ENCODE measurements around the gene HSPA1A. TPM values are rescaled to one million over a fixed set of nuclear protein-coding genes. Genes with fewer than 3 reads are reported as not detected.

The HSPA1A gene
- total and polyA plus RNA-seq, 9 of the 15 experiments (the other 6 are each of a cell fraction or from before 2014, with no cell fraction given), result 2.2 to 273 (median 107) TPM

- no peak; the same call in 1 of the 2 replicates for TF ChIP-seq AFF4 (CRISPR knock-in tag; IDR thresholded peaks at IDR 0.05)
- TF ChIP-seq ZNF124 (CRISPR knock-in tag; IDR thresholded peaks at IDR 0.05), result no peak
- no peak for TF ChIP-seq ZNF583 (CRISPR knock-in tag; IDR thresholded peaks at IDR 0.05)
- no peak for TF ChIP-seq KLF13 (tag; IDR thresholded peaks at IDR 0.05; ENCODE audit: borderline replicate concordance, low read depth)
- peak; percentile 80 for TF ChIP-seq NFRKB (IDR thresholded peaks at IDR 0.05; ENCODE audit: low read depth)
- TF ChIP-seq ZNF57 (CRISPR knock-in tag; IDR thresholded peaks at IDR 0.05), result 0 out of 2 replicates have a peak, but pooled peaks have one; percentile 12
- no peak for TF ChIP-seq MAFF (IDR thresholded peaks at IDR 0.05; ENCODE audit: low read length)
- no peak for TF ChIP-seq SMARCC2 (IDR thresholded peaks at IDR 0.05; ENCODE audit: low read depth)
- no peak for TF ChIP-seq FOXA3 (CRISPR knock-in tag; conservative IDR thresholded peaks at IDR 0.05 in 1 of 2, IDR thresholded peaks at IDR 0.05 in 1 of 2)
- peak; percentile 48; the same call in 1 of the 2 replicates for TF ChIP-seq ZNF324 (CRISPR knock-in tag; IDR thresholded peaks at IDR 0.05)
- no peak for TF ChIP-seq XRCC3 (IDR thresholded peaks at IDR 0.05)
- TF ChIP-seq MECOM (CRISPR knock-in tag; IDR thresholded peaks at IDR 0.05), result no peak; the same call in 1 of the 2 replicates
- no peak for TF ChIP-seq HMGXB4 (CRISPR knock-in tag; IDR thresholded peaks at IDR 0.05)
- no peak for TF ChIP-seq GTF2B (IDR thresholded peaks at IDR 0.05; ENCODE audit: extremely low read depth, insufficient read length)
- no peak for TF ChIP-seq RREB1 (CRISPR knock-in tag; IDR thresholded peaks at IDR 0.05)
Observed at GRCh38 chr6:31794866-31795615, 20.3 kb upstream of the HSPA1A start (continued).
